IPS-15b (cell line): Measurements from ENCODE around the gene TMEM273.

Source experiments
- H3K27me3 ChIP-seq: one replicate; pipeline ENCODE4 v1.6.1; 2013; ENCODE audit warnings: low read length; ENCODE audit not compliant: control insufficient read depth, insufficient read depth
- H3K36me3 ChIP-seq: one replicate; pipeline ENCODE4 v1.6.1; 2013; ENCODE audit warnings: low read length; ENCODE audit not compliant: control insufficient read depth, insufficient read depth
- H3K4me1 ChIP-seq: one replicate; pipeline ENCODE4 v1.6.1; 2013; ENCODE audit warnings: mild to moderate bottlenecking, low read length; ENCODE audit not compliant: control insufficient read depth, insufficient read depth
- H3K4me3 ChIP-seq: one replicate; pipeline ENCODE4 v1.5.1; 2013; ENCODE audit warnings: low read depth, low read length
- H3K9ac ChIP-seq: one replicate; pipeline ENCODE4 v1.6.1; 2013; ENCODE audit warnings: low read depth, mild to moderate bottlenecking, low read length
- H3K9me3 ChIP-seq: one replicate; pipeline ENCODE4 v1.6.1; 2013; ENCODE audit warnings: mild to moderate bottlenecking, low read length; ENCODE audit not compliant: control insufficient read depth, insufficient read depth

The TMEM273 gene

DNA sequence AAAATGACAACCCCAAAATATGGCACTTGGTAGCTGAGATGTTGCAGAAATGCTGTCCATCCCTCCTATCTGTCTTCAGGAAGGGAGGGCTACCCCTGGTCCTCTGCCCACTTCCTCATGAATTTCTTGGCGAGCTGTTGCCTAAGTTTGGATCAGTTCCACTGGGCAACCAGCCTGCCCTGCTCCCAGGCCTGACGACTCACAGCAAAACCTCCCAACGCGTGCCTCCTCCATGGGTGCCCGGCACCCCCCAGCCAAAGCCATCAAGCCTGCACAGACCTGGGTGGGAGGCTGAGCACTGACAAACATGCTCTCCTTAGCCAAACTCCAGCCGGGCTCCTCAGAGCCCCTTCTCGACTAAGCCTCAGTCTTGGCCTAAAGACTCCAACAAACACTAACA, 81.7 kb downstream of the TMEM273 start:
- H3K9me3 ChIP-seq, result no peaks in the 10 kb centered on the region
- H3K4me3 ChIP-seq, result no peak overlapping the region
- H3K4me1 ChIP-seq, result no peaks in the 10 kb centered on the region
- no peaks in the 10 kb centered on the region for H3K27me3 ChIP-seq
- H3K36me3 ChIP-seq, result no peaks in the 10 kb centered on the region
- H3K9ac ChIP-seq, result no peak overlapping the region

- Histone ChIP-seq H3K9ac (no peak overlapping the region), H3K27me3 (no peaks in the 10 kb centered on the region), H3K9me3 (no peaks in the 10 kb centered on the region), H3K4me1 (no peaks in the 10 kb centered on the region), H3K4me3 (no peak overlapping the region), H3K36me3 (no peaks in the 10 kb centered on the region)
Observed at GRCh38 chr10:49105076-49105475, 83.1 kb downstream of the TMEM273 start.
